Lung microvascular endothelial cell (primary cell): Measurements from ENCODE around the gene CPT1A. TPM values are rescaled to one million over a fixed set of nuclear protein-coding genes. Genes with fewer than 3 reads are reported as not detected.

Experiments
- DNase-seq, 2 donors: peaks; one replicate each; pipeline versions ENCODE4 v3.0.0 to v3.0.0-alpha.2; 2010; ENCODE audit warnings: low read depth in 2 of 2
- total RNA-seq: library from RNA; depleted of rRNA; stranded (reverse); fragments of >200 nt; gene quantifications from 2 replicates; pipeline ENCODE4 v1.2.1, GENCODE V29; 2014

The CPT1A gene
- total RNA-seq, 1 donor from 2014 or later, result 115 TPM

DNA sequence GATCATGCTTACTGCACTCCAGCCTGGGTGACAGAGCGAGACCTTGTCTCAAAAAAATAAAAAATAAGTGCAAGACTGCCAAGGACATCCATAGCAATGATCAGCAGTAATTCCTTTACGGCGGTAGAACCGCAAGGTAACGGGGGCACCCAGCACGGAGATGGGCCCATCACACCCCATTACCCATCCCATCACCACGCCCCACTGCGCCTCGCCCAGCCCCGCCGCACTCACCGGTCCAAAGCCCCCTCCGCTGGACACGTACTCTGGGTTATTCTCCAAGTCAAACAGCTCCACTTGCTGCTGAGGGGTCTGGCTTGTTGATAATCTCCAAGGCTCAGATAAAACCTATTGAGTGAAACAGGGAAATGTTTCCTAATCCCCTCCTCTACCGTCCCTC is 81.7 kb downstream of the CPT1A start:
- no peak for DNase-seq

GRCh38 chr11:68757711-68758110 is 84.0 kb downstream of the CPT1A start:
- no peak for DNase-seq

DNA sequence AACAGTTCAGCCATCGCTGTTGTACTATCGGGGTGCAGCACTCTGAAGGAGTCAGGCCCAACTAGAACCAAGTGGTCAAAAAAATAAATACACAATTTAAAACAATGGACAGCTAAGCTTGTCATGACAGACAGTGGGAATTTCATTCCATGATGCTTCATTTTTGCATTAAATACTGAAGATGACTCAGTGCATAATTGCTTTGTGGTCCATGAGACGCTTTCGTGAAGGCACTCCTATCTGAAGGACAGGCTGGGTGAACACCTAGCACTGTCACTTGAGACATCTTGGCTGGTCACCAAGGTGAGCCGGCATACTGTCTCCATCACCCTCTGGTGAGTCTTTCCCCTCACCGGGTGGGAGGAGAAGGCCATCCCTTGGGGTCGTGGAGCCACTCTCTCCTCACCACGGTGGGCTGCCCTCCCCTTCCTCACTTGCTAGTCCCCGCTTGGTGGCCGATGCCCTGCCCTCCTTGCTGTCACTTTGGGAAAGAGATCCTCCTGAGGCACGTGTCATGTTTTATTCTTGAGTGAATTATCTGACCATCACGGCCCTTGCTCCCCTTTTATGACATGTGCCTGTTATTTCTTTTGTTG is 85.4 kb downstream of the CPT1A start:
- no peak for DNase-seq

- no peak for DNase-seq
Measured at GRCh38 chr11:68753300-68753699, 88.4 kb downstream of the CPT1A start.

DNA sequence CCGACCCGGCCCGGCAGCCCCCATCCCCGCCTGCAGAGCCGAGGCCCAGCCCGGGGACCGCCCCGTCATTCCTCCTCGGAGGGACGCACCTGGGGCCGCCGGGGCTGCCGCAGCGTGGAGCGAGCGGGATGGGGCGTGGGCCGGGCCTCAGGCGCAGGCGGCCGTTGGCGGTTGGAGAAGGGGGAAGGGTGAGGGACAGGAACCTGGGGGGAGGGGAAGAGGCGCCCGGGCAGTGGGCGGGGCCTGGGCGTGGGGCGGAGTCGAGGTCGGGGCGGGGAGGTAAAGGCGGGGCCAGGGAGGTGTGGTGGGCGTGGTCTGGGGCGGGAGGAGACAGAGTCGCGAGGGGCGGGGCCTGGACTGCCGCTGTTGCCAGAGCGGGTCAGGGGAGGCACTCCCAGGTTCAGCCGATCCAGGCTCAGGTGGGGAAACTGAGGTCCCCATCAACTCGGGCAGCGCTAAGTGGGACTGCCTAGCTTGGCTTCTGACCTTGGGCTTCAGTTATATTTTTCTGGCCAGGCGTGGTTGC is 90.3 kb downstream of the CPT1A start, which contains the start of gene TESMIN:
TSS of gene TESMIN (minus strand) at position 190 of the 526 bp plus-strand sequence. CDS start 860 bp downstream, outside the sequence.
- DNase-seq, result peak; percentile 76 to 90

DNA sequence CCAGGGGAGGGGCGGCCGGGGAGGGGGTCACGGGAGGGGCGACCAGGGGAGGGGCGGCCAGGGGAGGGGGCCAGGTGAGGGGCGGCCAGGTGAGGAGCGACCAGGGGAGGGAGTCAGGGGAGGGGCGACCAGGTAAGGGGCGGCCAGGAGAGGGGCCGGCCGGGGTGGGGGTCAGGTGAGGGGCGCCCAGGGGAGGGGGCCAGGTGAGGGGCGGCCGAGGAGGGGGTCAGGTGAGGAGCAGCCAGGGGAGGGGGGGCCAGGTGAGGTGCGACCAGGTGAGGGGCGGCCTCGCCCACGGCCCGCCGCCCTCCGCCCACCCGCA is 90.8 kb downstream of the CPT1A start:
- no peak for DNase-seq

GRCh38 chr11:68750195-68751003 is 91.3 kb downstream of the CPT1A start:
- DNase-seq, result no peak

GRCh38 chr11:68749229-68750123 is 92.2 kb downstream of the CPT1A start:
- peak; percentile 48 to 89 for DNase-seq

DNA sequence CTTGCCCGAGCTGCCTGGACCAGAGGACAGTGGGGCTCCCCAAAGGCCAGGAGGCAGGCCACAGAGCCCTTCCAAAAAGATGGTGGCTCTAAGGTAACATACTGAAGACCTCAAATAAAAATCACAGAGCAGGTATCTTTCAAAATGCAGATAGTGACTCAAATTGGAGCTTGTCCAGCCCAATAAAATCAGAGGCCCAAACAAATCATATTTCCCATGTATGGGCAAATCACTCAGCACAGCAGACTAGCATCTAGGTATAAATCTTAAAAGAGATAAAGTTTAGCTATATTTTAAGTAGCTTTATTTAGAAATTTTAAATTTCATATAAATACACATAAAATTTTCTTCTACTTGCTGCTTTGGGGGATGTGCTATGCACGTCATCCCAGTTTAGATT is 93.7 kb downstream of the CPT1A start:
- DNase-seq, result no peak

DNA sequence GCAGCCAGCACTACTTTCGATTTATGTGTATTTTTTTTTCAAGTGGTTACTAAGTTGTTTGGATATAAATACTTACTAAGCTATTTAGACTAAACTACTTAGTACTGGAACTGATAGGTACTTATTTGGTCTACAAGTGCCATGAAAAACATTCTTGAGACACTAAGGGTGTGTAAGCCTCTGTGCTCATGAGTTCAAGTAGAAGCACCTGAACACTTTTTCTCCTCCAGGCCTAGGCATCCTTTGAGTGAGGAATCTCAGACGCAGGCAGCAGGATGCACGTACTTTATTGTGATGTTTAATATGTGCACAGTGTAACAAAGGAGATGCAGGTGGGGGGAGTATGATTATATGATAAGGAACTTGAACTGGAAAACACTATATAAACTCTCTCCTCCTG is 98.2 kb downstream of the CPT1A start:
- no peak for DNase-seq

- DNase-seq, result no peak
Measured at GRCh38 chr11:68741463-68741862, 100.3 kb downstream of the CPT1A start.

DNA sequence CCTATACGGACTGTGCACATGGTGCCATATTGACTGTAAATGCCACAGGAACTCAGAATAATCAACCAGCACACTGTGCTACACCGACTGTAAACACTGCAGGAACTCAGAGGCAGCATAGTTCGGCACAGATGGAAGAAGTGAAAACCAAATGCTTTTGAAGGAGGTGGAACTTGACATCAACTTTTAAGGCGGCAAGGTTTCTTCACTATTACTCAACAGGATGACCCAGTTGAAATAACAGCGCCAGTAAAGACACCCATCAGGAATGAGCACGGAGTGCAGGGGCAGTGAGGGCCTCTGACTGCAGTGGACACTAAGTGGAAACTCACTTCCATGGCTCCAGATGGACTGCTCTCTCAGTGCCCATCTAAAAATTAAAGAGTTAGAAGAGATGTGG is 106.1 kb downstream of the CPT1A start:
- DNase-seq, result no peak

- no peak for DNase-seq
Measured at GRCh38 chr11:68735125-68735524, 106.6 kb downstream of the CPT1A start.

DNA sequence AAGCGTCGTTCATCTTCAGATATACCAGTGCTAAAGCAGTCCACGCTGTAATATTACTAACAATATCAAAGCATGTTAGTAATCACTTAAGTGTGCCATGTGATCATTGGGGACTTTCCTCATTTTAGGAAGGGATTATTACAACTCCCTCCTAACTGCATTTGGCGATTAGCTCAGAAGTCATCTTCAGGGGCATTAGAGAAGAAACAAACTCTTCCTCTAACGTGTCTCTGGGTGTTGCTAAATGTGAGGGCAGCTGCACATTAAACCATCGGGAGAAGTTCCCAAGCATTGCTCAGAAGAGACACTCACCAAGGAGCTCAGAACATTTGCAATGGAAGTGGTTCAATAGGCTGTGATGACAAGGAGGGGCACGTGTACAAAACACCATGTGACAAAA is 107.6 kb downstream of the CPT1A start:
- no peak for DNase-seq

- peak; percentile 35 to 53 for DNase-seq
Measured at GRCh38 chr11:68727783-68728182, 113.9 kb downstream of the CPT1A start.

DNA sequence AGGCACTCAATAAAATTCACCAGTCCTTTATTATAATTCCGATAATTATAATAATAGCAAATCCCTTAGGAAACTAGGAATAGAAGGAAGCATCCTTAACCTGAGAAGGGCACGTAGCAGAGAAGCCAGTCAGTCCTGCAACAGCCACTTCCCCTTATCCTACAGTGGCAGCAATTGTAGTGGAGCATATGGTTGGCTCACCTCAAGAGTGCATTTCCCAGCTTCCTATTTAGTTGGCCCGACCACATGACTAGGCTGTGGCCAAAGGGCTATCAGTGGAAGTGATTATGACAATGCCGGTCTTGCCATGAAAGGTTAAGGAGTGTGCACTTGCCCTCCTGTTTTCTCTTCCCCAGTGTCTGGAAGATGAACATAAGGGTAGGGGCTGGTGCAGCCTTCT is 117.4 kb downstream of the CPT1A start:
- peak in 1 of 2 donors; percentile 5 for DNase-seq

DNA sequence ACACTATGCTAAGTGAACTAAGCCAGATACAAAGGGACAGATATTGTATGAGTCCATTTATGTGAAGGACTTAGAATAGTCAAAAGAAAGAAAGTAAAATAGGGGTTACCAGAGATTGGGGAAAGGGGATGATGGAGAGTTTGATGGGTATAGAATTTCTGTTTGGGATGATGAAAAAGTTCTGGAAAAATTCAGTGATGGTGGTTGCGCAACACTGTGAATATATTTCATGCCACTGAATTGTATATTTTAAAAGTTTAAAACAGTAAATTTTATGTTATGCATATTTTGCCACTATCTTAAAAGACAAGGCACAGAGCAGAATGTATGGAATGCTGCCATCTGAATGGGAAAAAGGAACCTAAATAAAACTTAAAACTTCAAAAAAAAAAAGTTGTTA is 119.6 kb downstream of the CPT1A start:
- DNase-seq, result no peak

DNA sequence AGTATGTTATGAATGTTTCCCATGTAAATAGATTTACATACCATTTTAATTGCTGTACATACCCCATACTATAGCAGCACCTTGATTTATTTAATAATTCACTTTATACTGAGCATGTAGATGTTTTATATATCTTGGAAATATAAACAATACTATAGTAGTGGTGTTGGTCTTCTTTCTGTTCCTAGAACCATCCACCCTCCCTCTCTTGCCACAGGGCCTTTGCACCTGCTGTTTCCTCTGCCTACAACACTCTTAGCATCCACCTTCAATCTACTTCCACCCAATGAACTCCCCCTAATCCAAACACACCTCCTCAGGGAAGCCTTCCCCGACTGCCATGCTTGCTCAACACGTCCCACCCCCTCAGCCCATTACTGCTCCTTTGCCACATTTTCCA is 120.6 kb downstream of the CPT1A start:
- DNase-seq, result no peak

- DNase-seq, result no peak
Measured at GRCh38 chr11:68715456-68716122, 126.1 kb downstream of the CPT1A start.

GRCh38 chr11:68714060-68714856 is 127.5 kb downstream of the CPT1A start:
- peak in 1 of 2 donors; percentile 65 for DNase-seq

GRCh38 chr11:68711114-68711513 is 130.6 kb downstream of the CPT1A start:
- no peak for DNase-seq
